H1 (cell line): ENCODE data around the gene RPUSD3. TPM values are rescaled to one million over a fixed set of nuclear protein-coding genes. Genes with fewer than 3 reads are reported as not detected.

Experiments used
- CEBPB ChIP-seq: IDR thresholded peaks from 2 replicates; pipeline ENCODE4 v1.6.1; 2012; ENCODE audit warnings: low read depth, low read length
- CHD2 ChIP-seq: IDR thresholded peaks from 2 replicates; pipeline ENCODE4 v1.6.1; 2012; ENCODE audit warnings: low read length, improper control_type of control experiment
- CTBP2 ChIP-seq: IDR thresholded peaks from 2 replicates; pipeline ENCODE4 v1.7.0; 2011; ENCODE audit warnings: borderline replicate concordance, mild to moderate bottlenecking, moderate library complexity, mixed read lengths, low read length; ENCODE audit not compliant: insufficient read depth, insufficient read length
- EZH2 ChIP-seq: fragments of 200-600 bp; sonication (generic); IDR thresholded peaks from 2 replicates; pipeline ENCODE4 v1.7.1; 2012; ENCODE audit warnings: low read depth, mild to moderate bottlenecking, moderate library complexity, low read length, inconsistent platforms; ENCODE audit not compliant: severe bottlenecking
- POU5F1 ChIP-seq: IDR thresholded peaks from 2 replicates; pipeline ENCODE4 v1.6.1; 2011; ENCODE audit warnings: low read depth, mild to moderate bottlenecking, low read length, moderate library complexity
- RAD21 ChIP-seq, 2 experiments: IDR thresholded peaks in 1 of 2; conservative IDR thresholded peaks in 1 of 2; 2 replicates each; pipeline ENCODE4 v1.6.1; 2011; ENCODE audit warnings: low read depth in 2 of 2, low read length in 2 of 2, improper control_type of control experiment in 1 of 2, inconsistent platforms in 1 of 2, mild to moderate bottlenecking in 1 of 2, moderate library complexity in 1 of 2
- SIRT6 ChIP-seq: IDR thresholded peaks from one replicate; pipeline ENCODE4 v1.7.1; 2012; ENCODE audit warnings: low read length, inconsistent platforms
- YY1 ChIP-seq: IDR thresholded peaks from 2 replicates; pipeline ENCODE4 v1.6.1; 2011; ENCODE audit warnings: low read depth, mild to moderate bottlenecking, low read length
- polyA plus RNA-seq, 7 experiments: library from polyadenylated mRNA; depleted of rRNA in 3 of 7; stranded (reverse) in 5 of 7; unstranded in 2 of 7; fragments of >200 nt in 5 of 7; fragments of 200-250 nt in 2 of 7; gene quantifications; 1 replicate in 5 of 7; 2 replicates in 1 of 7; 4 replicates in 1 of 7; pipeline versions ENCODE4 v1.2.1 to v1.2.3, GENCODE V29; 2011 to 2013; ENCODE audit warnings: missing spikeins in 2 of 7, mixed read lengths in 2 of 7
- total RNA-seq: library from RNA; stranded (reverse); fragmentation: NEBNext Ultra II Directional; extraction: Animal tissue kit (Norgen Biotek cat#: 25700); gene quantifications from 2 replicates; pipeline ENCODE4 v1.2.1, GENCODE V29; 2021
- TF ChIP-seq, protein P1 (sequence below): fragments of 300-600 bp; sonication (generic); IDR thresholded peaks from 2 replicates; pipeline ENCODE4 v1.7.1; 2012; ENCODE audit warnings: low read length, moderate library complexity, mild to moderate bottlenecking, inconsistent platforms; ENCODE audit not compliant: insufficient replicate concordance
- TF ChIP-seq, protein P2 (sequence below): IDR thresholded peaks from 2 replicates; pipeline ENCODE4 v1.6.1; 2011; ENCODE audit warnings: low read length, improper control_type of control experiment

The RPUSD3 gene
- total and polyA plus RNA-seq, 2 of the 8 experiments (the other 6 are each of a cell fraction or from before 2014, with no cell fraction given), result 68.4 to 154 TPM

DNA sequence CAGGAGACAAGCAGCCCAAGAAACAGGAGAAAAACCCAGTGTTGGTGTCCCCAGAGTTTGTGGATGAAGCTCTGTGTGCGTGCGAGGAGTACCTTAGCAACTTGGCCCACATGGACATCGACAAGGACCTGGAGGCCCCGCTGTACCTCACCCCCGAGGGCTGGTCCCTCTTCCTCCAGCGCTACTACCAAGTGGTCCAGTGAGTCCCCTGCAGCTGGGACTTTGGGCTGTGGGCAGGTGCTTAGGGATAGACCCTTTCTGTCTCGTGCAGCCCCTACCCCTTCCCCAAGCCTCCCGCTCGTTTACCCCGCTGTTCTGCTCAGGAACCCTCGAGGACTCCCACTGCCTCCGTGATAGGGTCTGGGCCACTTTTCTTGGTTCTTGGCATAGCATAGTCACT is 23.3 kb downstream of the RPUSD3 start (continued):
- TF ChIP-seq, protein P1, sequence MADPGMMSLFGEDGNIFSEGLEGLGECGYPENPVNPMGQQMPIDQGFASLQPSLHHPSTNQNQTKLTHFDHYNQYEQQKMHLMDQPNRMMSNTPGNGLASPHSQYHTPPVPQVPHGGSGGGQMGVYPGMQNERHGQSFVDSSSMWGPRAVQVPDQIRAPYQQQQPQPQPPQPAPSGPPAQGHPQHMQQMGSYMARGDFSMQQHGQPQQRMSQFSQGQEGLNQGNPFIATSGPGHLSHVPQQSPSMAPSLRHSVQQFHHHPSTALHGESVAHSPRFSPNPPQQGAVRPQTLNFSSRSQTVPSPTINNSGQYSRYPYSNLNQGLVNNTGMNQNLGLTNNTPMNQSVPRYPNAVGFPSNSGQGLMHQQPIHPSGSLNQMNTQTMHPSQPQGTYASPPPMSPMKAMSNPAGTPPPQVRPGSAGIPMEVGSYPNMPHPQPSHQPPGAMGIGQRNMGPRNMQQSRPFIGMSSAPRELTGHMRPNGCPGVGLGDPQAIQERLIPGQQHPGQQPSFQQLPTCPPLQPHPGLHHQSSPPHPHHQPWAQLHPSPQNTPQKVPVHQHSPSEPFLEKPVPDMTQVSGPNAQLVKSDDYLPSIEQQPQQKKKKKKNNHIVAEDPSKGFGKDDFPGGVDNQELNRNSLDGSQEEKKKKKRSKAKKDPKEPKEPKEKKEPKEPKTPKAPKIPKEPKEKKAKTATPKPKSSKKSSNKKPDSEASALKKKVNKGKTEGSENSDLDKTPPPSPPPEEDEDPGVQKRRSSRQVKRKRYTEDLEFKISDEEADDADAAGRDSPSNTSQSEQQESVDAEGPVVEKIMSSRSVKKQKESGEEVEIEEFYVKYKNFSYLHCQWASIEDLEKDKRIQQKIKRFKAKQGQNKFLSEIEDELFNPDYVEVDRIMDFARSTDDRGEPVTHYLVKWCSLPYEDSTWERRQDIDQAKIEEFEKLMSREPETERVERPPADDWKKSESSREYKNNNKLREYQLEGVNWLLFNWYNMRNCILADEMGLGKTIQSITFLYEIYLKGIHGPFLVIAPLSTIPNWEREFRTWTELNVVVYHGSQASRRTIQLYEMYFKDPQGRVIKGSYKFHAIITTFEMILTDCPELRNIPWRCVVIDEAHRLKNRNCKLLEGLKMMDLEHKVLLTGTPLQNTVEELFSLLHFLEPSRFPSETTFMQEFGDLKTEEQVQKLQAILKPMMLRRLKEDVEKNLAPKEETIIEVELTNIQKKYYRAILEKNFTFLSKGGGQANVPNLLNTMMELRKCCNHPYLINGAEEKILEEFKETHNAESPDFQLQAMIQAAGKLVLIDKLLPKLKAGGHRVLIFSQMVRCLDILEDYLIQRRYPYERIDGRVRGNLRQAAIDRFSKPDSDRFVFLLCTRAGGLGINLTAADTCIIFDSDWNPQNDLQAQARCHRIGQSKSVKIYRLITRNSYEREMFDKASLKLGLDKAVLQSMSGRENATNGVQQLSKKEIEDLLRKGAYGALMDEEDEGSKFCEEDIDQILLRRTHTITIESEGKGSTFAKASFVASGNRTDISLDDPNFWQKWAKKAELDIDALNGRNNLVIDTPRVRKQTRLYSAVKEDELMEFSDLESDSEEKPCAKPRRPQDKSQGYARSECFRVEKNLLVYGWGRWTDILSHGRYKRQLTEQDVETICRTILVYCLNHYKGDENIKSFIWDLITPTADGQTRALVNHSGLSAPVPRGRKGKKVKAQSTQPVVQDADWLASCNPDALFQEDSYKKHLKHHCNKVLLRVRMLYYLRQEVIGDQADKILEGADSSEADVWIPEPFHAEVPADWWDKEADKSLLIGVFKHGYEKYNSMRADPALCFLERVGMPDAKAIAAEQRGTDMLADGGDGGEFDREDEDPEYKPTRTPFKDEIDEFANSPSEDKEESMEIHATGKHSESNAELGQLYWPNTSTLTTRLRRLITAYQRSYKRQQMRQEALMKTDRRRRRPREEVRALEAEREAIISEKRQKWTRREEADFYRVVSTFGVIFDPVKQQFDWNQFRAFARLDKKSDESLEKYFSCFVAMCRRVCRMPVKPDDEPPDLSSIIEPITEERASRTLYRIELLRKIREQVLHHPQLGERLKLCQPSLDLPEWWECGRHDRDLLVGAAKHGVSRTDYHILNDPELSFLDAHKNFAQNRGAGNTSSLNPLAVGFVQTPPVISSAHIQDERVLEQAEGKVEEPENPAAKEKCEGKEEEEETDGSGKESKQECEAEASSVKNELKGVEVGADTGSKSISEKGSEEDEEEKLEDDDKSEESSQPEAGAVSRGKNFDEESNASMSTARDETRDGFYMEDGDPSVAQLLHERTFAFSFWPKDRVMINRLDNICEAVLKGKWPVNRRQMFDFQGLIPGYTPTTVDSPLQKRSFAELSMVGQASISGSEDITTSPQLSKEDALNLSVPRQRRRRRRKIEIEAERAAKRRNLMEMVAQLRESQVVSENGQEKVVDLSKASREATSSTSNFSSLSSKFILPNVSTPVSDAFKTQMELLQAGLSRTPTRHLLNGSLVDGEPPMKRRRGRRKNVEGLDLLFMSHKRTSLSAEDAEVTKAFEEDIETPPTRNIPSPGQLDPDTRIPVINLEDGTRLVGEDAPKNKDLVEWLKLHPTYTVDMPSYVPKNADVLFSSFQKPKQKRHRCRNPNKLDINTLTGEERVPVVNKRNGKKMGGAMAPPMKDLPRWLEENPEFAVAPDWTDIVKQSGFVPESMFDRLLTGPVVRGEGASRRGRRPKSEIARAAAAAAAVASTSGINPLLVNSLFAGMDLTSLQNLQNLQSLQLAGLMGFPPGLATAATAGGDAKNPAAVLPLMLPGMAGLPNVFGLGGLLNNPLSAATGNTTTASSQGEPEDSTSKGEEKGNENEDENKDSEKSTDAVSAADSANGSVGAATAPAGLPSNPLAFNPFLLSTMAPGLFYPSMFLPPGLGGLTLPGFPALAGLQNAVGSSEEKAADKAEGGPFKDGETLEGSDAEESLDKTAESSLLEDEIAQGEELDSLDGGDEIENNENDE, result no peak
- TF ChIP-seq CHD2 (no peak), POU5F1 (no peak), SIRT6 (no peak), RAD21 (IDR thresholded peaks at IDR 0.05 in 1 of 2, conservative IDR thresholded peaks at IDR 0.05 in 1 of 2; ENCODE audit: low read depth in 2 of 2, low read length in 2 of 2) (no peak), CTBP2 (no peak), YY1 (no peak), CEBPB (no peak), EZH2 (no peak)
- TF ChIP-seq, protein P2, sequence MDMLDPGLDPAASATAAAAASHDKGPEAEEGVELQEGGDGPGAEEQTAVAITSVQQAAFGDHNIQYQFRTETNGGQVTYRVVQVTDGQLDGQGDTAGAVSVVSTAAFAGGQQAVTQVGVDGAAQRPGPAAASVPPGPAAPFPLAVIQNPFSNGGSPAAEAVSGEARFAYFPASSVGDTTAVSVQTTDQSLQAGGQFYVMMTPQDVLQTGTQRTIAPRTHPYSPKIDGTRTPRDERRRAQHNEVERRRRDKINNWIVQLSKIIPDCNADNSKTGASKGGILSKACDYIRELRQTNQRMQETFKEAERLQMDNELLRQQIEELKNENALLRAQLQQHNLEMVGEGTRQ, result no peak
